Right ventricle myocardium inferior (tissue), 1 donor: Measurements from ENCODE around the gene POLR3H. TPM values are rescaled to one million over a fixed set of nuclear protein-coding genes. Genes with fewer than 3 reads are reported as not detected.
"Not testable (repeated sequence)": the region's sequence is repeated elsewhere in the genome, so short reads cannot be mapped to it uniquely, and the experiment has no call there.

Experiments used
- ATAC-seq: fragments of 200-7000 bp; cut with Tn5 transposase; one replicate; pipeline ENCODE4 v1.9.1; 2020; ENCODE audit warnings: mild to moderate bottlenecking, moderate library complexity
- DNase-seq: peaks from one replicate; pipeline ENCODE4 v3.0.0; 2021; ENCODE audit errors: missing footprints
- intact Hi-C: fragments of 100-400 bp; cut with DNase I; formaldehyde crosslinking; loops from one replicate; pipeline ENCODE4 v1.11.0; 2022
- total RNA-seq: library from RNA; stranded (reverse); fragmentation: NEBNext Ultra II Directional; extraction: Animal tissue kit (Norgen Biotek cat#: 25700); gene quantifications from one replicate; pipeline ENCODE4 v1.2.1, GENCODE V29; 2021
- donor health status: DM: no; HTN: yes; CAD: no; lungs with severe emphysema.

POLR3H gene
- total RNA-seq, 1 donor from 2014 or later: 20.1 TPM

GRCh38 chr22:41568811-41569210, 24.5 kb upstream of the POLR3H start:
- no peak for DNase-seq
- intact Hi-C loops: no loop called here
- ATAC-seq: no peak

DNA sequence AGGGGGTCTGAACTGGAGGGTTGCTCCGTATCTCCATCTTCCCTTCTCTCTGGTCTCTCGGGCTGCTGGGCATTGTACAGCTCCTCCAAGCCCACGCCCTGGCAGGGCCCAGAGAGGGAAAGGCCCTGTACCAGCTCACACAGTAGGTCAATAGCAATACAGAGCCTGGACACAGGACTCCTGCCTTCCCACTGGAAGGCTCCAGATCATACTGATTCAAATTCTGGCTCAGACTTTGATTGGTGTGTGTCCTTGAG, 23.2 kb upstream of the POLR3H start:
- intact Hi-C loops: no loop called here
- ATAC-seq: no peak

GRCh38 chr22:41565403-41566054, 21.3 kb upstream of the POLR3H start:
- peak; percentile 27 for ATAC-seq
- intact Hi-C loops: no loop called here
- no peak for DNase-seq

More for the DNA sequence above, 23.2 kb upstream of the POLR3H start:
- no peak for DNase-seq

- DNase-seq (no peak), ATAC-seq (no peak)
- intact Hi-C loops: no loop called here
These were observed 20.3 kb upstream of the POLR3H start for GRCh38 chr22:41564563-41564962.

DNA sequence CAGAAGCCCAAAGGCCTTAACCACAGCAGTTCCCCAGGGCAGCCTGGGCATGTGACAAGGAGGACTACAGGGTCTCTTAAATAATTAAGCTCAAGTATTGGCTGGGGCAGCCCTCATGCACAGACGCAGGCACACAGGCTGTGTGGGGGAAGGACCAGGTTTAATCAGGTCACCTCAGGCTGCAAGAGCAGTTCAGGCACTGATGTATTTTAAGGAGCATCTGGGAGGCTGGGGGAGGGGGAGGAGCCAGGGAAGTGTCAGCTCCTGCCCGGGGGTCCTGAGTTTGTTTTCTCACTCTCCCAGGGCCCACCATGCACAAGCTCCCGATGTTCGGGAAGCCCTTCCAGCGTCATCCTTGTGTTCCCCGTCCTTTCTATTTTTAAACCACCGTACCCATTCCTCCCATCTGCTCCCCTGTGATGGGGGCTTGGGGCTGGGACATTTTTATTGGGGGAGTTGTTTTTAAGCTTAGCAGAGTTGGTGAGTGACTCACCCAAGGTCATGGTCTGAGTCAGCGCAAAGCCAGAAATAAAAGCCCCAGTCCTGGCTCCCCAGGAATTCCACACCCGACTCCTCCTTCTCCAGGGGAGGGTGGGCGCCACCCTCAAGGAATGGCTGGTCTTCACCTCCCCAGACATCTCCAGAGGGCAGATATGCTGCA, 18.9 kb upstream of the POLR3H start:
- DNase-seq (no peak), ATAC-seq (peak; percentile 21)
- intact Hi-C loops: loop anchor here (2.0 kb wide), 1 partner anchor 14 kb away; no protein-coding TSS in a partner anchor

- DNase-seq: no peak
- intact Hi-C loops: loop anchor here (2.0 kb wide), 1 partner anchor 14 kb away; no protein-coding TSS in a partner anchor
- ATAC-seq: no peak
These were observed 18.2 kb upstream of the POLR3H start for GRCh38 chr22:41562461-41562860.

- DNase-seq: peak; percentile 84
- peak; percentile 62 for ATAC-seq
- intact Hi-C loops: loop anchor here (2.0 kb wide), 1 partner anchor 15 kb away; no protein-coding TSS in a partner anchor
These were observed 17.5 kb upstream of the POLR3H start for GRCh38 chr22:41561788-41562187.

GRCh38 chr22:41561335-41561734, 17.1 kb upstream of the POLR3H start:
- ATAC-seq (peak; percentile 29), DNase-seq (no peak)
- intact Hi-C loops: no loop called here

- no peak for DNase-seq
- peak; percentile 27 for ATAC-seq
- intact Hi-C loops: no loop called here
These were observed 15.8 kb upstream of the POLR3H start for GRCh38 chr22:41560095-41560471.

GRCh38 chr22:41558241-41558630, 14.0 kb upstream of the POLR3H start:
- ATAC-seq, intact Hi-C loops, DNase-seq: not testable (repeated sequence)

GRCh38 chr22:41557401-41558240, 13.4 kb upstream of the POLR3H start:
- ATAC-seq: peak; percentile 42
- intact Hi-C loops: no loop called here
- DNase-seq: peak; percentile 88

GRCh38 chr22:41556561-41556960, 12.3 kb upstream of the POLR3H start:
- intact Hi-C loops: no loop called here
- DNase-seq (no peak), ATAC-seq (no peak)

GRCh38 chr22:41555325-41555982, 11.2 kb upstream of the POLR3H start:
- intact Hi-C loops: no loop called here
- DNase-seq: no peak
- no peak for ATAC-seq

GRCh38 chr22:41551877-41552582, 7.8 kb upstream of the POLR3H start:
- DNase-seq (no peak), ATAC-seq (no peak)
- intact Hi-C loops: no loop called here

DNA sequence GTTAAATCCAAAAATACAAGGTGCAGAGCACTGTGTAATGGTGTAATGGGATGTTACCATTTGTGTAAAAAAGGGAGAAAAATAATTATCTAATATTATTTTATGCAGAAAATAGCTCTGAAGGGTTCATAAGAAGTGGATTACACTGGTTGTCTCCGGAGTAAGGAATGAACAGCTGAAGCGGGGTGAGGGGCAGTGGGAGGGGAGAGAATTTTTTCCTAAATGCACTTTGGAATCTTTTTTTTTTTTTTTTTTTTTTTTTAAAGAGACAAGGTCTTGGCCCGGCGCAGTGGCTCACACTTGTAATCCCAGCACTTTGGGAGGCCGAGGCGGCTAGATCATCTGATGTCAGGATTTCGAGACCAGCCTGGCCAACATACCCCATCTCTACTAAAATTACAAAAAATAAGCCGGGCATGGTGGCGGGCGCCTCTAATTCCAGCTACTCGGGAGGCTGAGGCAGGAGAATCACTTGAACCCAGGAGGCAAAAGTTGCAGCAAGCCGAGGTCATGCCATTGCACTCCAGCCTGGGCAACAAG, 6.8 kb upstream of the POLR3H start:
- no peak for ATAC-seq
- intact Hi-C loops: no loop called here
- DNase-seq: no peak

DNA sequence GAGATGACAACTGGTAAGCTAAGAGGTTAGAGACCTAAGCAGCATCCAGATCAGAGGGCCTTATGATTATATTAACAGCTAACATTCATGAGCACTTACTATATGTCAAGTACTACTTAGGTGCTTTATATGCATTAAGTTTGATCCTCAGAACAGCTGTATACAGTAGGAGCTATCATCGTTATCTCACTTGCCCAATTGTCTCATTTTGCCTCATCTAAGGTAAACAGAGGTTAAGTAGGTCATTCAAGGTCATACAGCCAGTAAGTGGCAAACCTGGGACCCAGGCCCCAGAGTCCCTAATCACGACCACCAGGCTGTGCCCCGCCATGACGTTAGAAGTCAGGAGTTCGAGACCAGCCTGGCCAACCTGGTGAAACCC, 4.6 kb upstream of the POLR3H start:
- intact Hi-C loops: no loop called here
- DNase-seq (no peak), ATAC-seq (no peak)

DNA sequence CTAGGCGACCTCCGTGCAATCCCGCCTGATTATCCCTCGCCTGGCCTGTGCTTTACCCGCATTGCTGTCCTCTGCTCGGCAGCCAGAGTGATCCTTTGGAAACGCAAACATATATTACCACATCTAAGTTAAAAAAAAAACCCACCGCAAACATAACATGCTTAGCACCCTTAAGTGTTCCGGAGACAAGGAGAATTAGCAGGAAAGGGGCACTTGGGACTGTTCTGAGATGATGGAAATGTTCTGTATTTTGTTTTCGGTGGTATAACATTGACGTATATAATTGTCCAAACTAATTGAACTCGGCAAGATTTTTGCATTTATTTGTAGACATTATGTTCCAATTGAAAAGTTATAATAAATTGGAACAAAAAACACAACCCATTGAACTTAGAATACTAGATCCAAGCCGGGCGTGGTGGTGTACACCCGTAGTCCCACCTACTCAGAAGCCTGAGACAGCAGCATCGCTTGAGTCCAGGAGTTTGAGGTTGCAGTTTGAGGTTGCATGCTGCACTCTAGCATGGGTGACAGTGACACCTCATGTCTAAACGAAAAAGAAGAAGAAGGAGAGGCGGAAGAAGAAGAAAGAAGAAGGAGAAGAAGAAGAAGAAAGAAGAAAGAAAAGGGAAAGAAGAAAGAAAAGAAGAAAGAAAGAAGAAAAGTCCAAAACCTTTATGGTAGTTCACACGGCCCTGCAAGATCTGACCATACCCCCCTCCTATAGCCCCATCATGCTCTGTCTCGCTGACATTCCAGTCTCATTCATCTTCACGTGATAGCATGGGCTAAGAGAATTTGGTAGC, 604 bp upstream of the POLR3H start:
- intact Hi-C loops: loop anchor here (5.0 kb wide), 1 partner anchor 52 kb away; no protein-coding TSS in a partner anchor
- DNase-seq (no peak), ATAC-seq (no peak)

GRCh38 chr22:41542224-41542623, 2.0 kb downstream of the POLR3H start:
- intact Hi-C loops: loop anchor here (5.0 kb wide), 1 partner anchor 55 kb away; no protein-coding TSS in a partner anchor
- no peak for DNase-seq
- no peak for ATAC-seq
